ENCODE measurements around the gene RALB.

Gene RALB

DNA sequence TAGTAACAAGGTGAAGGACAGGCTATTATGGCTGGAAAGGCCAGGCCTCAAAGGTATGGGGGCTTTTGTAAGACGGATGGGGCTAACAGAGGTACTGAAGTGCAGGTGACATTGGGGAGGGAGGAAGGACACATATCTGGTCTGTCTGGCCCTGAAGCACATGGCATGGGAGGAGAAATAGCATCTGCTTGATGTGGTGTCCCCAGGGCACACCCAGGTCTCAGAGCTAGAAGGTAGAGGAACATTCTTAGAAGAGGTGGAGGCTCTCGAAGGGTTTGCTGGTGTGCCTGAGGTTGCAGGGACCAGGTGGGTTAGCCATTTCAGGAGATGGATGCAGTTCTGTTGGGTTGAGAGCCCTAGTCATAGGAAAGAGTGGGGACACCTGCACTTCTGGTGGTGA, 9.5 kb downstream of the RALB start:
- Histone ChIP-seq H3K9me3 (ENCODE audit: control insufficient read depth in 1 of 2, low read length in 2 of 2) (peaks cover 3 to 5% of the 10 kb centered on the region in 2 donors), H3K36me3 (ENCODE audit: control insufficient read depth in 1 of 2, insufficient read depth in 2 of 2, low read length in 2 of 2) (no peaks in the 10 kb centered on the region), H3K9ac (ENCODE audit: low read depth in 1 of 2, low read length in 2 of 2) (no peak overlapping the region), H3K27me3 (ENCODE audit: control insufficient read depth in 1 of 2, insufficient read depth in 2 of 2, low read length in 2 of 2) (no peaks in the 10 kb centered on the region), H3K4me1 (ENCODE audit: control insufficient read depth in 1 of 2, insufficient read depth in 2 of 2, low read length in 2 of 2) (peaks cover 11 to 16% of the 10 kb centered on the region in 2 donors), H3K4me3 (ENCODE audit: low read depth in 1 of 2, low read length in 2 of 2) (no peak overlapping the region), H3K27ac (ENCODE audit: low read depth, low read length) (no peak overlapping the region)

GRCh38 chr2:120262761-120263428, 10.2 kb downstream of the RALB start:
- no peak overlapping the region for H3K4me3 ChIP-seq (ENCODE audit: low read depth in 1 of 2, low read length in 2 of 2)
- H3K27ac ChIP-seq (ENCODE audit: low read depth, low read length): no peak overlapping the region
- H3K9ac ChIP-seq (ENCODE audit: low read depth in 1 of 2, low read length in 2 of 2): no peak overlapping the region
- no peaks in the 10 kb centered on the region for H3K36me3 ChIP-seq (ENCODE audit: control insufficient read depth in 1 of 2, insufficient read depth in 2 of 2, low read length in 2 of 2)
- H3K4me1 ChIP-seq (ENCODE audit: control insufficient read depth in 1 of 2, insufficient read depth in 2 of 2, low read length in 2 of 2): peaks cover 4 to 11% of the 10 kb centered on the region in 2 donors
- no peaks in the 10 kb centered on the region for H3K27me3 ChIP-seq (ENCODE audit: control insufficient read depth in 1 of 2, insufficient read depth in 2 of 2, low read length in 2 of 2)
- H3K9me3 ChIP-seq (ENCODE audit: control insufficient read depth in 1 of 2, low read length in 2 of 2): peaks cover 3 to 5% of the 10 kb centered on the region in 2 donors

GRCh38 chr2:120265006-120265405, 12.4 kb downstream of the RALB start:
- peaks cover 3 to 5% of the 10 kb centered on the region in 2 donors for H3K9me3 ChIP-seq (ENCODE audit: control insufficient read depth in 1 of 2, low read length in 2 of 2)
- H3K27ac ChIP-seq (ENCODE audit: low read depth, low read length): no peak overlapping the region
- no peak overlapping the region for H3K9ac ChIP-seq (ENCODE audit: low read depth in 1 of 2, low read length in 2 of 2)
- peaks cover 0 to 5% of the 10 kb centered on the region in 2 donors for H3K4me1 ChIP-seq (ENCODE audit: control insufficient read depth in 1 of 2, insufficient read depth in 2 of 2, low read length in 2 of 2)
- peaks cover 0 to 5% of the 10 kb centered on the region in 2 donors for H3K36me3 ChIP-seq (ENCODE audit: control insufficient read depth in 1 of 2, insufficient read depth in 2 of 2, low read length in 2 of 2)
- no peak overlapping the region for H3K4me3 ChIP-seq (ENCODE audit: low read depth in 1 of 2, low read length in 2 of 2)
- H3K27me3 ChIP-seq (ENCODE audit: control insufficient read depth in 1 of 2, insufficient read depth in 2 of 2, low read length in 2 of 2): no peaks in the 10 kb centered on the region

GRCh38 chr2:120267348-120267747, 14.7 kb downstream of the RALB start:
- Histone ChIP-seq H3K27me3 (ENCODE audit: control insufficient read depth in 1 of 2, insufficient read depth in 2 of 2, low read length in 2 of 2) (no peaks in the 10 kb centered on the region), H3K4me1 (ENCODE audit: control insufficient read depth in 1 of 2, insufficient read depth in 2 of 2, low read length in 2 of 2) (no peaks in the 10 kb centered on the region), H3K27ac (ENCODE audit: low read depth, low read length) (no peak overlapping the region), H3K9me3 (ENCODE audit: control insufficient read depth in 1 of 2, low read length in 2 of 2) (no peaks in the 10 kb centered on the region), H3K4me3 (ENCODE audit: low read depth in 1 of 2, low read length in 2 of 2) (no peak overlapping the region), H3K9ac (ENCODE audit: low read depth in 1 of 2, low read length in 2 of 2) (no peak overlapping the region), H3K36me3 (ENCODE audit: control insufficient read depth in 1 of 2, insufficient read depth in 2 of 2, low read length in 2 of 2) (peaks cover 0 to 5% of the 10 kb centered on the region in 2 donors)

GRCh38 chr2:120269076-120269744, 16.6 kb downstream of the RALB start:
- Histone ChIP-seq H3K9me3 (ENCODE audit: control insufficient read depth in 1 of 2, low read length in 2 of 2) (no peaks in the 10 kb centered on the region), H3K36me3 (ENCODE audit: control insufficient read depth in 1 of 2, insufficient read depth in 2 of 2, low read length in 2 of 2) (peaks cover 0 to 5% of the 10 kb centered on the region in 2 donors), H3K4me1 (ENCODE audit: control insufficient read depth in 1 of 2, insufficient read depth in 2 of 2, low read length in 2 of 2) (no peaks in the 10 kb centered on the region), H3K4me3 (ENCODE audit: low read depth in 1 of 2, low read length in 2 of 2) (no peak overlapping the region), H3K27ac (ENCODE audit: low read depth, low read length) (no peak overlapping the region), H3K9ac (ENCODE audit: low read depth in 1 of 2, low read length in 2 of 2) (no peak overlapping the region), H3K27me3 (ENCODE audit: control insufficient read depth in 1 of 2, insufficient read depth in 2 of 2, low read length in 2 of 2) (no peaks in the 10 kb centered on the region)

GRCh38 chr2:120269816-120270215, 17.2 kb downstream of the RALB start:
- no peak overlapping the region for H3K27ac ChIP-seq (ENCODE audit: low read depth, low read length)
- no peaks in the 10 kb centered on the region for H3K4me1 ChIP-seq (ENCODE audit: control insufficient read depth in 1 of 2, insufficient read depth in 2 of 2, low read length in 2 of 2)
- H3K36me3 ChIP-seq (ENCODE audit: control insufficient read depth in 1 of 2, insufficient read depth in 2 of 2, low read length in 2 of 2): peaks cover 0 to 5% of the 10 kb centered on the region in 2 donors
- H3K27me3 ChIP-seq (ENCODE audit: control insufficient read depth in 1 of 2, insufficient read depth in 2 of 2, low read length in 2 of 2): no peaks in the 10 kb centered on the region
- no peak overlapping the region for H3K9ac ChIP-seq (ENCODE audit: low read depth in 1 of 2, low read length in 2 of 2)
- H3K9me3 ChIP-seq (ENCODE audit: control insufficient read depth in 1 of 2, low read length in 2 of 2): no peaks in the 10 kb centered on the region
- H3K4me3 ChIP-seq (ENCODE audit: low read depth in 1 of 2, low read length in 2 of 2): no peak overlapping the region

- H3K9ac ChIP-seq (ENCODE audit: low read depth in 1 of 2, low read length in 2 of 2): no peak overlapping the region
- H3K4me1 ChIP-seq (ENCODE audit: control insufficient read depth in 1 of 2, insufficient read depth in 2 of 2, low read length in 2 of 2): no peaks in the 10 kb centered on the region
- H3K27ac ChIP-seq (ENCODE audit: low read depth, low read length): no peak overlapping the region
- H3K27me3 ChIP-seq (ENCODE audit: control insufficient read depth in 1 of 2, insufficient read depth in 2 of 2, low read length in 2 of 2): no peaks in the 10 kb centered on the region
- H3K9me3 ChIP-seq (ENCODE audit: control insufficient read depth in 1 of 2, low read length in 2 of 2): no peaks in the 10 kb centered on the region
- H3K4me3 ChIP-seq (ENCODE audit: low read depth in 1 of 2, low read length in 2 of 2): no peak overlapping the region
- peaks cover 0 to 5% of the 10 kb centered on the region in 2 donors for H3K36me3 ChIP-seq (ENCODE audit: control insufficient read depth in 1 of 2, insufficient read depth in 2 of 2, low read length in 2 of 2)
These were observed 19.2 kb downstream of the RALB start for GRCh38 chr2:120271711-120272379.

DNA sequence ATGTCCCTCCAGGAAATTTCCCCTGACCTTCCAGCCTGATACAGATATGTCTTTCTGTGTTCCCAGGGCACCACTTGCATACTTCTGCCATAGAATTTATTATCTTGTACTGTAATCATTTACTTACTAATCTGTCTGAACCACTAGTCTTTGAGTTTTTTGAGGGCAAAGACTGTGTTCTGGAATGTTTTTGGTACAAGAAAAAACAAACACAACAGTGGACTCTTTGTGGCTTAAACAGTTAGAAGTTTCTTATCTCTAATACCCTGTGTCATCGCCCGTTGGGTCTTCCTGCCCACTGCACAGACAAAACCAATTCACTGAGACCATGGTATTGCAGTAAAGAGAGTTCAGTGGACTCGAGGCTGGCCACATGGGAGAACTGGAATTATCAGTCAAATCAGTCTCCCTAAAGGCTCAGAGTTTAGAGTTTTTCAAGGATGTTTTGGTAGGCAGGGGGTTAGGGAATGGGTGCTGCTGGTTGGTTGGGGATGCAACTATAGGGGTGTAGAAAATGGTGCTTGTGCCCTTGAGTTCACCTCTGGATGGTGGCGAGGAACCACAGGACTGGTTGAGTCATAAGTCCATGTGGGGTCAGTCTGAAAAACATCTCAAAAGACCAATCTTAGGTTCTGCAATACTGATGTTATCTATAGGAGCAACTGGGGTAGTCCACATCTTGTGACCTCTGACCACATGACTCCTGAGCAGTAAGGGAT, 20.3 kb downstream of the RALB start:
- Histone ChIP-seq H3K27ac (ENCODE audit: low read depth, low read length) (no peak overlapping the region), H3K36me3 (ENCODE audit: control insufficient read depth in 1 of 2, insufficient read depth in 2 of 2, low read length in 2 of 2) (peaks cover 0 to 7% of the 10 kb centered on the region in 2 donors), H3K9ac (ENCODE audit: low read depth in 1 of 2, low read length in 2 of 2) (no peak overlapping the region), H3K4me1 (ENCODE audit: control insufficient read depth in 1 of 2, insufficient read depth in 2 of 2, low read length in 2 of 2) (no peaks in the 10 kb centered on the region), H3K27me3 (ENCODE audit: control insufficient read depth in 1 of 2, insufficient read depth in 2 of 2, low read length in 2 of 2) (no peaks in the 10 kb centered on the region), H3K9me3 (ENCODE audit: control insufficient read depth in 1 of 2, low read length in 2 of 2) (no peaks in the 10 kb centered on the region), H3K4me3 (ENCODE audit: low read depth in 1 of 2, low read length in 2 of 2) (no peak overlapping the region)

- no peak overlapping the region for H3K9ac ChIP-seq (ENCODE audit: low read depth in 1 of 2, low read length in 2 of 2)
- H3K4me3 ChIP-seq (ENCODE audit: low read depth in 1 of 2, low read length in 2 of 2): no peak overlapping the region
- no peak overlapping the region for H3K27ac ChIP-seq (ENCODE audit: low read depth, low read length)
- no peaks in the 10 kb centered on the region for H3K4me1 ChIP-seq (ENCODE audit: control insufficient read depth in 1 of 2, insufficient read depth in 2 of 2, low read length in 2 of 2)
- H3K36me3 ChIP-seq (ENCODE audit: control insufficient read depth in 1 of 2, insufficient read depth in 2 of 2, low read length in 2 of 2): peaks cover 11 to 22% of the 10 kb centered on the region in 2 donors
- H3K9me3 ChIP-seq (ENCODE audit: control insufficient read depth in 1 of 2, low read length in 2 of 2): no peaks in the 10 kb centered on the region
- H3K27me3 ChIP-seq (ENCODE audit: control insufficient read depth in 1 of 2, insufficient read depth in 2 of 2, low read length in 2 of 2): no peaks in the 10 kb centered on the region
These were observed 23.2 kb downstream of the RALB start for GRCh38 chr2:120275617-120276400.

All from duodenal mucosa (tissue), 2 donors.